AG09319 (cell line): ENCODE measurements around the gene GAP43.
"Not testable (repeated sequence)": the region's sequence is repeated elsewhere in the genome, so short reads cannot be mapped to it uniquely, and the experiment has no call there.

ENCODE experiments used
- DNase-seq: peaks from one replicate; pipeline ENCODE4 v3.0.0-alpha.2; 2010; ENCODE audit warnings: low read depth; ENCODE audit errors: extremely low read depth
- TF ChIP-seq, protein P1 (sequence below): IDR thresholded peaks from 2 replicates; pipeline ENCODE4 v1.5.1; 2011; ENCODE audit warnings: low read depth, mild to moderate bottlenecking, inconsistent platforms, low read length, moderate library complexity

Gene GAP43

DNA sequence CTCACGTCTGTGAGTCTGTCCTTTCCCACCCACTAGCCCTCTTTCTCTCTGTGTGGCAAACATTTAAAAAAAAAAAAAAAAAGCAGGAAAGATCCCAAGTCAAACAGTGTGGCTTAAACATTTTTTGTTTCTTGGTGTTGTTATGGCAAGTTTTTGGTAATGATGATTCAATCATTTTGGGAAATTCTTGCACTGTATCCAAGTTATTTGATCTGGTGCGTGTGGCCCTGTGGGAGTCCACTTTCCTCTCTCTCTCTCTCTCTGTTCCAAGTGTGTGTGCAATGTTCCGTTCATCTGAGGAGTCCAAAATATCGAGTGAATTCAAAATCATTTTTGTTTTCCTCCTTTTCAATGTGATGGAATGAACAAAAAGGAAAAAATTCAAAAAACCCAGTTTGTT lies 97.7 kb downstream of the GAP43 start:
- TF ChIP-seq, protein P1, sequence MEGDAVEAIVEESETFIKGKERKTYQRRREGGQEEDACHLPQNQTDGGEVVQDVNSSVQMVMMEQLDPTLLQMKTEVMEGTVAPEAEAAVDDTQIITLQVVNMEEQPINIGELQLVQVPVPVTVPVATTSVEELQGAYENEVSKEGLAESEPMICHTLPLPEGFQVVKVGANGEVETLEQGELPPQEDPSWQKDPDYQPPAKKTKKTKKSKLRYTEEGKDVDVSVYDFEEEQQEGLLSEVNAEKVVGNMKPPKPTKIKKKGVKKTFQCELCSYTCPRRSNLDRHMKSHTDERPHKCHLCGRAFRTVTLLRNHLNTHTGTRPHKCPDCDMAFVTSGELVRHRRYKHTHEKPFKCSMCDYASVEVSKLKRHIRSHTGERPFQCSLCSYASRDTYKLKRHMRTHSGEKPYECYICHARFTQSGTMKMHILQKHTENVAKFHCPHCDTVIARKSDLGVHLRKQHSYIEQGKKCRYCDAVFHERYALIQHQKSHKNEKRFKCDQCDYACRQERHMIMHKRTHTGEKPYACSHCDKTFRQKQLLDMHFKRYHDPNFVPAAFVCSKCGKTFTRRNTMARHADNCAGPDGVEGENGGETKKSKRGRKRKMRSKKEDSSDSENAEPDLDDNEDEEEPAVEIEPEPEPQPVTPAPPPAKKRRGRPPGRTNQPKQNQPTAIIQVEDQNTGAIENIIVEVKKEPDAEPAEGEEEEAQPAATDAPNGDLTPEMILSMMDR: no peak
- no peak for DNase-seq

DNA sequence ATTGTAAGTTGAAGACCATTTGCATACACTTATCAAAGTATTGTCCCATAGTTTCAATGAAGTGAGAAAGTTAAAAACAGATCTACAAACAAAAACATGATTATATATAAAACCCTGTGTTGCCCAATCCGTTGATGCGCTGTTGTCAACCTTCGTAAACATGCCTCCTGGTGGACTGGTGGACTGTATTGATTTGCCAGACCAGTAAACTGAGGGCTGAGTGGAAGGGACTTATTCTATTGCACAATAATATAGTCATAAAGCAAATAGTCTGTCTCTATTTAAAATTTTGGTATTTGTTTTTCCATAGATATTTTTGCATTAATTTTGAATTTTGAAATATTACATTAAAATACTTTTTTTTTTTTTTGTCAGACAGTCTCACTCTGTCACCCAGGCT lies 102.5 kb downstream of the GAP43 start:
- TF ChIP-seq, protein P1: no peak
- DNase-seq: no peak

DNA sequence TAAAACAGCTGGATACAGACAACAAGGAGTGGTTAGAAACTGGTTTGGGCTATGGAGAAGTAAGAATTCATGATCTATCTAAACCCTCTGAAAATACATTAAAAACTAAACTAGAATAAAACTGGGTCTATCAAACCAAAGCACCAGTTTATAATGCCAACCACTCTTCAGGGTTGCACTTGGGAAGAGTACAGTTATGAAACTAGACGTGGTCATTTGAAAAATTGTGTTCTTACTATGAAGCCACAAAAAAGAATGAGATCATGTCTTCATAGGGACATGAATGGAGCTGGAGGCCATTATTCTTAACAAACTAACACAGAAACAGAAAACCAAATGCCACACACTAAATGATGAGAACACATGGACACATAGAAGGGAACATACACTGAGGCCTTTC lies 103.8 kb downstream of the GAP43 start:
- DNase-seq: no peak
- TF ChIP-seq, protein P1: no peak

DNA sequence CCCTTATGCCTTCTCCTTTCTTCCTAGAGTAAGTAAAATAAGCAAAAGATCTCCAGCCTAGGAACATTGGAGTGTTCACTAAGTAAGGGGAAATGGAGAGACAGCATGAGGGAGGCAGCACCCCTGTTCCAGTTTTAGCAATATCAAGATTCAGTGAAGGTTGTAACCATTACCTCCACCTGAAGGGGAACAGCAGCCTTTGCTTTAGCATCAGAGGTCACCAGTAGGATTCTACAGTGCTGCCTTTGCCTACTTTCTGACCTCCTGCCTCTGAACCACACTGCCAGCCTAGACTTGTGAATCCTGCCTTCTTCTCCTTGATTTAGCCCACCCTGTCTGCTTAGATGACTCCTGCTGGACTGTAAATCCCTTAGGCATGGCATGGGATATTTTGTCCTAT lies 104.7 kb downstream of the GAP43 start:
- no peak for DNase-seq
- TF ChIP-seq, protein P1: no peak

DNA sequence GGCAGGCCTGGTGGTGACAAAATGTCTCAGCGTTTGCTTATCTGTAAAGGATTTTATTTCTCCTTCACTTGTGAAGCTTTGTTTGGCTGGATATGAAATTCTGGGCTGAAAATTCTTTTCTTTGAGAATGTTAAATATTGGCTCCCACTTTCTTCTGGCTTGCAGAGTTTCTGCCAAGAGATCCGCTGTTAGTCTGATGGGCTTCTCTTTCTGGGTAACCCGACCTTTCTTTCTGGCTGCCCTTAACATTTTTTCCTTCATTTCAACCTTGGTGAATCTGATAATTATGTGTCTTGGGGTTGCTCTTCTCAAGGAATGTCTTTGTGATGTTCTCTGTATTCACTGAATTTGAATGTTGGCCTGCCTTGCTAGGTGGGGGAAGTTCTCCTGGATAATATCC lies 113.0 kb downstream of the GAP43 start:
- not testable (repeated sequence) for DNase-seq

DNA sequence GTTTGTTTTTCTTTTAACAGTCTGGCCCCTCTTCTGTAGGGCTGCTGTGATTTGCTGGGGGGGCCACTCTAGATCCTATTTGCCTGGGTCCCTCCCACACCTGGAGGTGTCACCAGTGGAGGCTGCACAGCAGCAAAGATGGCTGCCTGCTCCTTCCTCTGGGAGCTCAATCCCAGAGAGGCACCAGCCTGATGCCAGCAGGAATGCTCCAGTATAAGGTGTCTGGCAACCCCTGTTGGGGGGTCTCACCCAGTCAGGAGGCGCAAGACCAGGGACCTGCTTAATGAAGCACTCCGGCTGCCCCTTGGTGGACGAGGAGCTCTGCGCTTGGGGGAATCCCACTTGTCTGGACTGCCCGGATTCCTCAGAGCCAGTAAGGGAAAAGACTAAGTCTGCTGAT lies 118.3 kb downstream of the GAP43 start:
- TF ChIP-seq, protein P1: no peak
- no peak for DNase-seq

DNA sequence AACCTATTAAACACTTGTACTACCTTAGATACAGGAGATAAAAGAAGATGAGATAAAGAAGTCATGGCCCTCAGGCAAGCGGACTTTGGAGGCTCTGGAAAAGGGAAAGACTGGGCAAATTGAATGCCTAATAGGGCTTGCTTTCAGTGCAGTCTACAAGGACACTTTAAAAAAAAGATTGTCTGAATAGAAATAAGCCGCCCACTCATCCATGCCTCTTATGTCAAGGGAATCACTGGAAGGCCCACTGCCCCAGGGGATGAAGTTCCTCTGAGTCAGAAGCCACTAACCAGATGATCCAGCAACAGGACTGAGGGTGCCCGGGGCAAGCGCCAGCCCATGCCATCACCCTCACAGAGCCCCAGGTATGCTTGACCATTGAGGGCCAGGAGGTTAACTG lies 121.2 kb downstream of the GAP43 start:
- DNase-seq: not testable (repeated sequence)

DNA sequence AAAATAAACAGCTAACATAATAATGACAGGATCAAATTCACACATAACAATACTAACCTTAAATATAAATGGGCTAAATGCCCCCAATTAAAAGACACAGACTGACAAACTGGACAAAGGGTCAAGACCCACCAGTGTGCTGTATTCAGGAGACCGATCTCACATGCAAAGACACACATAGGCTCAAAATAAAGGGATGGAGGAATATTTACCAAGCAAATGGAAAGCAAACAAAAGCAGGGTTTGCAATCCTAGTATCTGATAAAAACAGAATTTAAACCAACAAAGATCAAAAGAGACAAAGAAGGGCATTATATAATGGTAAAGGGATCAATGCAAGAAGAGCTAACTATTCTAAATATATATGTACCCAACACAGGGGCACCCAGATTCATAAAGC lies 129.7 kb downstream of the GAP43 start:
- not testable (repeated sequence) for DNase-seq

DNA sequence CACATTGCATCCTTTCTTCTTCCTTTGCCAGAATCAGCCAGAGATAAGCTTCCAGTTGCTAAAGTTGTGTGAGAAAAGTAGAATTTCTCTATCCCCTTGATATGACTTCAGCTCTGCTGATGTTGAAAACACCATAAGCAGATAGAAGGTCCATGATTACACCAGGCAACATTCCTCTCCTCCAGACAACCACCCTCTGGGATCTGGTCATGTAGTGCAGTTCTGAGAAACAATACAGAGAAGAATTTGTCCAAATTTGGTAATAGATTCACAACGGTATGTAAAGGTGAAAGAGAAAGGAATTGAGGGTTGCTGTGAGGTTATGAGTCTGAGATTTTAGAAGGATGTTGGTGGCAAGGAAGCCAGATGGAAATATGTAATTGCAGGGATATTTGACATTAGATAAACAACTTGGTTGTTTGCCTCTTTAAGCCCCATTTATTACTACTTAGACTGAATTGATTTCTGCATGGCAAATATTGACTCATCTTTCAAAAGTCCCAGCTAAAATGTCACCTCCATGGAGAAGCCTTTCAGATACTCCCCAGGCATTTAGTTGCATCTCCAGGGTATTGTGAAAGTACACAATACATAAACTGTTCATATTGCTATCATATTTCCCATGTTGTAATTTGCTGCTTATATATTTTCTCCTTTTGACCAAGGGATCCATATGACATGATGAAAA lies 134.9 kb downstream of the GAP43 start:
- no peak for DNase-seq
- TF ChIP-seq, protein P1: no peak
